GM12891 (cell line): ENCODE results near the gene SMIM36.
"Not testable (repeated sequence)": the region's sequence is repeated elsewhere in the genome, so short reads cannot be mapped to it uniquely, and the experiment has no call there.

Experiments
- DNase-seq: peaks from one replicate; pipeline ENCODE4 v3.0.0; 2011; ENCODE audit warnings: low spot score; ENCODE audit not compliant: insufficient read length
- FAIRE-seq: peaks from 2 replicates; lab custom pipeline; 2011; peaks lifted over from hg19 to GRCh38; lab: Jason Lieb, UNC
- PAX5 ChIP-seq: IDR thresholded peaks from 2 replicates; pipeline ENCODE4 v1.6.1; 2011; ENCODE audit warnings: low read length, moderate library complexity, mild to moderate bottlenecking; ENCODE audit not compliant: insufficient read depth, severe bottlenecking
- POLR2A ChIP-seq: IDR thresholded peaks from 2 replicates; pipeline ENCODE4 v1.6.1; 2011; ENCODE audit warnings: low read depth, low read length, control low read depth
- POLR2AphosphoS5 ChIP-seq: IDR thresholded peaks from 2 replicates; pipeline ENCODE4 v1.6.1; 2011; ENCODE audit warnings: low read depth, low read length, control low read depth
- POU2F2 ChIP-seq: IDR thresholded peaks from 2 replicates; pipeline ENCODE4 v1.6.1; 2011; ENCODE audit warnings: low read depth, mild to moderate bottlenecking, control low read depth, low read length, moderate library complexity
- SPI1 ChIP-seq: IDR thresholded peaks from 2 replicates; pipeline ENCODE4 v1.6.1; 2011; ENCODE audit warnings: low read depth, low read length, control low read depth
- TAF1 ChIP-seq: IDR thresholded peaks from 2 replicates; pipeline ENCODE4 v1.6.1; 2011; ENCODE audit warnings: low read depth, low read length, control low read depth

The SMIM36 gene

DNA sequence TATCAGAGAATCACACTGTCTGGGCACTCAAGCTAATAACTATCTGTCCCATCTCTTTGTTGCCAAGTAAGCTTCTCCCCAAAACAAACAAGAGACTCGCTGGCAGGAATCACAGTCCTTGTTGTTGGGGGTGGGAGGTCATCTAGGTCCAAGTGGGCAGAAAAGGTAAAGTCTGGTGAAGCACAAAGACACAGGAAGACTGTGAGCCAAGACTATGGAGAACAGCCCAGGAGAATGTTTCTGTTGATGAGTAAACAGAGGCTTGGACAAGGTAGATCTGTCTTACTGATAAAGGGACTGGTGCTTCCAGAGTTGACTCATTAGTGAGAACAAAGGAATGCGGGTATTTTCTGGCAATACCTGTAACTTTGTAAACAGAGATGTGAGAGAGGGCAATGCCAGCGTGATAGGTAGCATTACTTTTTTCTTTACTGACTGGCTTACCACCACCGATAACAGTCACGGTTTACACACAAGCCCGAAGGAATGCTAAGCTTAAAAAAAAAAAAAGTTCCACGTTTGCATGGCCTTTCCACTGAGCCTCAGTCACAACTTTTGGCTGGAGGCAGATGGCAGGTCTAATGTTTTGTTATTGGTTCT, 78.1 kb downstream of the SMIM36 start:
- FAIRE-seq, result no peak
- TF ChIP-seq POU2F2 (no peak), POLR2A (no peak)
- DNase-seq, result no peak

DNA sequence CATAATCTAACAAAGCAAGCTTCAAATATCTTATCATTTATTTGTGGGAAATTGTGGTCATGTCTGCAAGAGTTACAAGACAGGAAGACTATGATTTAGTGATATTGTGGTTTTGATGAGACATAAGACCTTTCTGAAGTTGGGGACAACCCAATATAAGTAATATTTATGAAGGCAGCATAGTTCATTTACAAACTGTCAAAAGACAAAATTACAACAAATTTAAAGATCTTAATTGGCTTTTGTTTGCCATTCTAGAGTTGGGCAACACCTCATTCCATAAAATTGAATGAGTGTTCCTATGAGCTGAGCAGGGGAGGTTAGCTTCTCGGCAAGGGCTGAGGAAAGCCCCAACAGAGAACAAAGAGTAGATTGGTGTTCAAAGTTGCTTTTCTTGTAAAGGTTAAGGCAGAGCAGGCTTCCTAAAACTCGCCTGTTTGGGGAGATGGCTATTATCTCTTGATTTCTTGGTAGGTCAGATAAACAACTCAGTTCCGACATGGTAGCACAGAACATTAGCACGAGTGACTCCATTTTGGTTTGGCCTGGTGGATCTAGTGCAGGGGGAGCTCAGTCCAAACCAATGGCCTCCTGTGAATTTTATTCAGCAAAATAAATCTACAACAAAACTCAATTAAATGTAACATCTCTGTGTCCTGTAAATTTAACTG, 78.8 kb downstream of the SMIM36 start:
- TF ChIP-seq PAX5 (no peak), POU2F2 (no peak), POLR2AphosphoS5 (no peak), SPI1 (no peak), TAF1 (no peak), POLR2A (no peak)
- no peak for DNase-seq
- FAIRE-seq, result no peak

DNA sequence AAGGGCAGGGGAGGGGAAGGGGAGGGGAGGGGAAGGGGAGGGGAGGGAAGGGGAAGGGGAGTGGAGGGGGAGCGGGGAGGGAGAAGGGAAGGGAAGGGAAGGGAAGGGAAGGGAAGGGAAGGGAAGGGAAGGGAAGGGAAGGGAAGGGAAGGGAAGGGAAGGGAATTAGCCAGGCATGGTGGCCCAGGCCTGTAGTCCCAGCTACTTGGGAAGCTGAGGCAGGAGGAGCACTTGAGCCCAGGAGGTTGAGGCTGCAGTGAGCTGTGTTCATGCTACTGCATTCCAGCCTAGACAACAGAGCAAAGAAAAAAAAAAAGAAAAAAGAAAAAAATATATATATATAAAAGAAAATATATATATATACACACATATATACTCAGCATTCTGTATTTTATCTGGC, 79.3 kb downstream of the SMIM36 start:
- DNase-seq, FAIRE-seq: not testable (repeated sequence)

DNA sequence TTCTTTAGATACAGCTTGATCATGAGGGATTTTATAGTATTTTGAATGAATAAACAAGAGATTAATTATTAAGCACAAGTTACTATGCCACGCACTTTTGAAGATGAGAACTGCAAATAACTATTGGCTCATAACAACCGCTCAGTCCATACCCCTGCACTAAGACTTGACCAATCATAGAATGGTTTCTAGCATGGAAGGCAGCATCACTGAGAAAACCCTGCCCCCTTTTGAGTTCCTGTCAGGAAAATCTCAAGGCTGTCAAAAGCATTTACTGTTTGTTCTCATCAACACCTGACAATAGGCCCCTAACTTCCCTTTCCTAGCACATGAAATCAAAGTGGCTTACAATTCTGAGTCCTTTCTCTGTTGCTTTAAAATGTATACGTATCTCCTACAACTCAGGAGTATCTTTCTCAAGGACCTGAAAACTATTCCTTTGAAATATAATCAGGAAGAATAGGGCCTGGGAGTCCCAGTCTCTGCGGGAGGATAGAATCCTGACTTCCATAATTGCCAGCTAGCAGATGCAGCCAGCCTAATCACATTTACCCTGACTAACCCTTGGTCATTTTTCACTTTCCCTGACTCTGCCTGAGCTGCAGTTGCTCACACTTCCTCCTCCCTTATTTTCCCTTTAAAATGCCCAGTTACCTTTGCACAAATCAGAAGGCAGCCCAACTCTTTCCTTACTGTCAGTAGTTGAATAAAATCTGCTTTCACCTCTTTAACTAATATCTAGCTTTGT, 80.5 kb downstream of the SMIM36 start:
- no peak for TF ChIP-seq PAX5
- TF ChIP-seq SPI1, result no peak
- TF ChIP-seq POLR2A, result no peak
- no peak for FAIRE-seq
- DNase-seq, result no peak

DNA sequence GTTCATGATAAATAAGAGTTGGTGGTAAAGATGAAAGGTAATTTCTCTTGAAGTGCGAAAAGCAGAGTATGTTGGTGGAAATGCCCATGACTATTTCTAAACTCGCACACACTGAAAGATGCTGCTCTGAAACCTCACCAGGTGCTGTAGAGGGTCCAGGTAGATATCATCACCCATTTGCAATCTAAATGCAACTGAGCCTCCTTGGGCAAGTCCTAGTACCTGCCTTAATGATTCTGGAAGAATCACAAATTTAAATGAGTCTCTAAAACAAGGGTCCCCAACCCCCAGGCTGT, 83.7 kb downstream of the SMIM36 start:
- no peak for TF ChIP-seq SPI1
- no peak for TF ChIP-seq POLR2A
- no peak for TF ChIP-seq POLR2AphosphoS5
- no peak for TF ChIP-seq PAX5
- no peak for TF ChIP-seq POU2F2
- DNase-seq (no peak), FAIRE-seq (no peak)

DNA sequence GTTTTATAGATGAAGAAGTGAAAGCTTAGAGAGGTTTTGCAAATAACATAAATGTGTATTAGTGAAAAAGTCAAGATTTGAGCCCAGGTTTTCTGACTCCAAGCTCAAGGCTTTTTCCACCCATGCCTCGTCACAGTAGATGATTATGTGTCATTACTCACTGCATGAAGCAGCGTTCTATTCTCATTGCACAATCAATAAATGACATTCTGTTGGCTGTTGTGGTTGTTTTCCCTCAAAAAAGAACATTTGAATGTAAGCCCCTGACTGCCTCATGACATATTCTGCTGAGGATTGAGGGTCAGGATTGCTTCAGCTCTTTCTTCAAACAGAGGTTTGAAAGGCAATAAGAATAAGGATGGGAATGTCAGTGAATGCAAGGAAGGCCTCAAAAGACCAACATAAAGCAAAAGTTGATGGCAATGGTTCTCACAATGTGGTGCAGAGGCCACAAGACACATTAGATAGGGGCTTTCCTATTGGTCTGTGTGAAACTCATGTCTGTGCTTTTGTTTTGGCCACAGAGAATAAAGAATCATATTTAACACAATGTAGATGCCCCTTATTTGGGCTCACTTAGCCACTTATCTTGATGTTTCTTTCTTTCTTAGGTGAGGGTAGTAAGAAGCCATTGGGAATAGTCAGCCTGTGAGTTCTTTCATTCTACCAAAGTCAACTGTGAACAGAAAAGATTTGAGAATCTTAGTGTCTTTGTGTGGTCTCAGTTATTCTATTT, 84.2 kb downstream of the SMIM36 start:
- DNase-seq (no peak), FAIRE-seq (peak; percentile 57)
- TF ChIP-seq POLR2AphosphoS5 (no peak), PAX5 (no peak), POU2F2 (no peak), SPI1 (no peak), TAF1 (no peak), POLR2A (no peak)

DNA sequence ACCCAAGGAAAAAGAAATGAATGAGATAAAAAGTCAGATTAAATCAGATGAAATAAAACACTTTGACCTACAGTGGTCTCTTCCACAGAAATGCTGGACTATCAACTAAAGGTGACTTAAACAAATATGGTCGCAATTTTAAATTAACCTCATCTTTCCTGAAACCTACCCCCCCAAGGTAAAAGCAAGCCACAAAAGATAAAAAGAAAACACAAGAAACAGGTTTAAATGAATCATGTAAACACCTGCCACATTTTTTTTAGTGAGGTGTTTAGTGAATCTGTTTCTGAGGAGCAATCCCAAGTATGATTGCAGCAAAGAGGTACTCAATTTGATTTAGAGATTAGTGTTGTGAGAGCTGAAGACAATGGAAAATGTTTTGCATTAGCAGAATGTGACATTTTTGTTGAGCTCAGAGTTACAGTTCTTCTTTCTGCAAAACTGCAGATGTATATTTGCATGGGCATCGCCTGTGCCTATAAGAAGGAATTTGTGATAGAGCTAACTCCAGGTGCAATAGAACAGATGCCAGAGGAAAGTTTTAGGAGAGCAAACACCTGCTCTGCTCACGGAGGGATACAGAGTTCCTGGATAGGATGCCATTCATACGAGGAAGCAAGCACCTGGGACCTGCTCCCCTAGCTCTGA, 86.2 kb downstream of the SMIM36 start:
- TF ChIP-seq SPI1, result peak; percentile 57
- TF ChIP-seq POLR2AphosphoS5, result no peak
- DNase-seq, result no peak
- FAIRE-seq, result peak; percentile 9

DNA sequence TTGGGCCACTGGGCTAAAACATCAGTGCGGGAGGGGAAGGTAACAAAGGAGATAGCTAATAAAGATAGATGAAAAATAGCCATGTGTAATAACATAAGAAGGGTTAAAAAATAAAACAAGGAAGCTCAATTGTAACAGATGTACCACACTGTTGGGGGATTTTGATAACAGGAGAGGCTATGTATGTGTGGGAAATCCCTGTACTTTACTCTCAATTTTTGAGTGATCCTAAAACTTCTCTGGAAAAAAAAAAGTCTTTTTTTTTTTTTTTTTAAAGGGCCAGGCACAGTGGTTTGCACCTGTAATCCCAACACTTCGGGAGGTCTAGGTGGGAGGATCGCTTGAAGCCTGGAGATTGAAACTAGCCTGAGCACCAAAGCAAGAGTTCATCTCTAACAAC, 87.7 kb downstream of the SMIM36 start:
- FAIRE-seq (no peak), DNase-seq (no peak)
- TF ChIP-seq TAF1 (no peak), SPI1 (no peak), POU2F2 (no peak), PAX5 (no peak), POLR2A (no peak)

DNA sequence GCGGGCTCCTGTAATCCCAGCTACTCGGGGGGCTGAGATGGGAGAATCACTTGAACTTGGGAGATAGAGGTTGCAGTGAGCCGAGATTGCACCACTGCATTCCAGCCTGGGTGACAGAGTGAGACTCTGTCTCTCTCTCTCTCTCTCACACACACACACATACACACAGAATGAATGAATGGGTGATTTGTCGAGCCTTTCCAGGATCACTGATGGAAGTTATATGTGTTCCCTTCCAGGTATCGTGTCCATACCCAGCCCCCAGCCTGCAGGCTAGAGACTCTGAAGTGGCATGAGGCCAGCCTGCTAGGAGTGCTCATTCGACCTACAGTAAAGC, 88.5 kb downstream of the SMIM36 start:
- FAIRE-seq, DNase-seq: not testable (repeated sequence)

DNA sequence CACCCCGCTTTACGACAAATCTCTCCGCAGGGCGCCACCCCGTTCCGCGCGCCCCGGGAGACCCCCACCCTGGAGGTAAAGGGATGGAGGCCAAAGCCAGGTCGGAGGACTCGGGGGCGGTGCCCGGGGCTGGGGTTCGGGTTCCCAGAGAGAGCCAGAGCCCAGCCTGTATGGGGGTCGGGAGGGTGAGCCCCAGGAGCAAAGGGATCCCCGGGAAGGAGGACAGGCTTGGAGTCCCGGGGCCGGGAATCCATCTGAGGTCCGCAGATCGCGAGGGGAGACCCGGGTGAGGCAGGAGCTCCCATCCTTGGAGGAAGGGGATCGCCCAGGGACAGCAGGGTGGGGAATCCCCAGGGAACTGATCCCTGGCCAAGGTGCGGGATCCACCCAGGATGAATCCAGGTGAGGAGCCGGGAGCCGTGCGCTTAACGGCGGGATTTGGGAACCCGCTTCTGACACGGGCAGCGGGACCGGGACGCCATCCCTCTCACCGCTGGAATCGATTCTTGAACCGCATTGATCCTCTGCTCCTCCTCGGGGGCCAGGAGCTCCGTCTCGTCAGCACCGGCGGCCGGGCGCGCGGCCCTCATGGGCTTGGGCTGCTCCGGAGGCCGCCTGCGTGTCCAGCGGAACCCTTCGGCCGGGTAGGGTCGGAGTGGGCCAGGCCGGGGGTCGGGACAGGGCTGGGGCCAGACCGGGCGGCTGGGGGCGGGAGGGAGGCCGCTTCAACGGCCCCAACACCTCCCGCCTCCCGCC, 89.9 kb downstream of the SMIM36 start, which contains the start of gene MMD:
Gene MMD, minus strand, starts transcription at position 657 of the 756 bp plus-strand sequence. Its CDS starts 140 bp downstream, at position 517.
- DNase-seq, result peak; percentile 25
- TF ChIP-seq POU2F2 (no peak), SPI1 (no peak), PAX5 (no peak), POLR2AphosphoS5 (no peak; the same call in 1 of the 2 replicates), POLR2A (no peak), TAF1 (no peak)
- FAIRE-seq, result peak; percentile 52

DNA sequence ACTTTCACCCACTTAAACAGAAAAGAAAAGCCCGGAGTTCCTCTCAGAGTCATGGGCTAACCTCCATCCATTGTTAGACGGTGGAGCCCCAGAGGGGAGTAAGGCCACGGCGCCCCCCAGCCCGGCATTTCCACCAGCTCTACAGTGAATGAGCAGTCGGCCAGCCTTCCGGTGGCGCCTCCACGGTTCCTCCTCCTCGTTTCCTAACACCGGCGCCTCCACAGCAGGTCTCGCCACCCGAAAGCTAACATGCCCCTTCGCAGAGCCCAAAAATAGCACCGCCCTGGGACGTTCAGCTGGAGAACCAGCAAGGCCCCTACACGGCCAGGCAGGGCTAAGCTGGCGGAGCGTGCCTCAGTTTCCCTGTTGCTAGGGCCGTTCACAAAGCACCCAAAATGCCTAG, 90.5 kb downstream of the SMIM36 start:
- FAIRE-seq (peak; percentile 78), DNase-seq (no peak)
- TF ChIP-seq POU2F2 (peak; percentile 22; the same call in 1 of the 2 replicates), TAF1 (peak; percentile 48; the same call in 1 of the 2 replicates), POLR2AphosphoS5 (no peak), PAX5 (no peak), SPI1 (no peak), POLR2A (peak; percentile 16; the same call in 1 of the 2 replicates)
